Loucy (cell line): ENCODE measurements around the gene PRKCG.

ENCODE experiments used
- H2AFZ ChIP-seq: fragments of 200-600 bp; sonication (generic); 2 replicates; pipeline ENCODE4 v1.6.0; 2016; ENCODE audit warnings: antibody characterized with exemption, mild to moderate bottlenecking, low read length, moderate library complexity
- H3F3A ChIP-seq: fragments of 200-600 bp; 2 replicates; pipeline ENCODE4 v1.6.0; 2016; ENCODE audit warnings: antibody characterized with exemption, low read depth, mild to moderate bottlenecking
- H3K27me3 ChIP-seq: fragments of 200-600 bp; sonication (generic); 2 replicates; pipeline ENCODE4 v1.6.1; 2014; ENCODE audit warnings: low read length, mild to moderate bottlenecking; ENCODE audit not compliant: insufficient read depth, poor library complexity, severe bottlenecking
- H3K36me3 ChIP-seq: fragments of 200-600 bp; sonication (generic); 2 replicates; pipeline ENCODE4 v1.6.1; 2016; ENCODE audit warnings: low read length; ENCODE audit not compliant: insufficient read depth
- H3K4me1 ChIP-seq: fragments of 200-600 bp; sonication (generic); 2 replicates; pipeline ENCODE4 v1.5.1; 2014; ENCODE audit warnings: low read length, mild to moderate bottlenecking; ENCODE audit not compliant: insufficient read depth, poor library complexity, severe bottlenecking
- H3K4me2 ChIP-seq: fragments of 200-600 bp; sonication (generic); 2 replicates; pipeline ENCODE4 v1.6.0; 2014; ENCODE audit warnings: antibody characterized with exemption, low read length, low read depth, mild to moderate bottlenecking; ENCODE audit not compliant: poor library complexity, severe bottlenecking
- H3K4me3 ChIP-seq: fragments of 200-600 bp; sonication (generic); 2 replicates; pipeline ENCODE4 v1.5.1; 2014; ENCODE audit warnings: low read length, mild to moderate bottlenecking, mixed read lengths; ENCODE audit not compliant: poor library complexity, severe bottlenecking
- H3K79me2 ChIP-seq: fragments of 200-600 bp; sonication (generic); 2 replicates; pipeline ENCODE4 v1.6.1; 2014; ENCODE audit warnings: low read length; ENCODE audit not compliant: insufficient read depth
- H3K9ac ChIP-seq: fragments of 200-600 bp; sonication (generic); 2 replicates; pipeline ENCODE4 v1.6.0; 2014; ENCODE audit warnings: mild to moderate bottlenecking, low read depth, low read length, moderate library complexity; ENCODE audit not compliant: poor library complexity, severe bottlenecking
- H3K9me2 ChIP-seq: fragments of 200-600 bp; sonication (generic); replicated peaks from 2 replicates; pipeline ENCODE4 v1.6.1; 2016; ENCODE audit warnings: low read depth, low read length, mixed read lengths
- H3K9me3 ChIP-seq: fragments of 200-600 bp; sonication (generic); 2 replicates; pipeline ENCODE4 v1.6.1; 2014; ENCODE audit warnings: mild to moderate bottlenecking, antibody characterized with exemption, low read length, low read depth; ENCODE audit not compliant: insufficient read depth
- H4K20me1 ChIP-seq: fragments of 200-600 bp; sonication (generic); 2 replicates; pipeline ENCODE4 v1.6.0; 2014; ENCODE audit warnings: antibody characterized with exemption, low read length, mild to moderate bottlenecking; ENCODE audit not compliant: insufficient read depth, poor library complexity, severe bottlenecking
- CTCF ChIP-seq: fragments of 200-600 bp; sonication (generic); conservative IDR thresholded peaks from 2 replicates; pipeline ENCODE4 v1.5.1; 2014; ENCODE audit warnings: mild to moderate bottlenecking, antibody characterized with exemption, low read length
- EZH2phosphoT487 ChIP-seq: fragments of 200-600 bp; IDR thresholded peaks from 2 replicates; pipeline ENCODE4 v1.6.1; 2018; ENCODE audit warnings: antibody characterized with exemption, mild to moderate bottlenecking, moderate library complexity, borderline replicate concordance

Gene PRKCG

GRCh38 chr19:53894707-53895106 lies 12.7 kb downstream of the PRKCG start:
- Histone ChIP-seq H3K27me3 (no peaks in the 10 kb centered on the region), H3K9me2 (no peaks in the 10 kb centered on the region), H3K79me2 (no peaks in the 10 kb centered on the region), H4K20me1 (no peaks in the 10 kb centered on the region), H3K4me3 (no peak overlapping the region), H3K9ac (no peak overlapping the region), H3K9me3 (no peaks in the 10 kb centered on the region), H3F3A (no peaks in the 10 kb centered on the region), H3K4me2 (no peak overlapping the region), H2AFZ (no peak overlapping the region), H3K4me1 (no peaks in the 10 kb centered on the region), H3K36me3 (no peaks in the 10 kb centered on the region)
- TF ChIP-seq EZH2phosphoT487 (no peak), CTCF (no peak)

- Histone ChIP-seq H3K4me3 (no peak overlapping the region), H3F3A (no peaks in the 10 kb centered on the region), H3K9me2 (no peaks in the 10 kb centered on the region), H4K20me1 (no peaks in the 10 kb centered on the region), H3K4me2 (no peak overlapping the region), H3K4me1 (no peaks in the 10 kb centered on the region), H2AFZ (no peak overlapping the region), H3K79me2 (no peaks in the 10 kb centered on the region), H3K9ac (no peak overlapping the region), H3K27me3 (no peaks in the 10 kb centered on the region), H3K36me3 (no peaks in the 10 kb centered on the region), H3K9me3 (no peaks in the 10 kb centered on the region)
- TF ChIP-seq EZH2phosphoT487 (no peak), CTCF (no peak)
Observed at GRCh38 chr19:53896682-53897081, 14.7 kb downstream of the PRKCG start.

- Histone ChIP-seq H3K36me3 (no peaks in the 10 kb centered on the region), H3K27me3 (no peaks in the 10 kb centered on the region), H3K79me2 (no peaks in the 10 kb centered on the region), H3F3A (no peaks in the 10 kb centered on the region), H3K4me1 (no peaks in the 10 kb centered on the region), H3K9ac (no peak overlapping the region), H3K4me2 (no peak overlapping the region), H3K9me2 (no peaks in the 10 kb centered on the region), H2AFZ (no peak overlapping the region), H3K9me3 (no peaks in the 10 kb centered on the region), H3K4me3 (no peak overlapping the region), H4K20me1 (no peaks in the 10 kb centered on the region)
- no peak for TF ChIP-seq EZH2phosphoT487
- TF ChIP-seq CTCF = no peak
Observed at GRCh38 chr19:53897459-53897858, 15.5 kb downstream of the PRKCG start.
